LNCAP (cell line): ENCODE measurements around the gene KRTAP17-1.
"Not testable (repeated sequence)": the region's sequence is repeated elsewhere in the genome, so short reads cannot be mapped to it uniquely, and the experiment has no call there.

Experiments used
- TF ChIP-seq, protein P1 (sequence below): fragments of 450-650 bp; IDR thresholded peaks from 2 replicates; pipeline ENCODE4 v1.5.1; 2017; ENCODE audit warnings: mild to moderate bottlenecking

Gene KRTAP17-1

DNA sequence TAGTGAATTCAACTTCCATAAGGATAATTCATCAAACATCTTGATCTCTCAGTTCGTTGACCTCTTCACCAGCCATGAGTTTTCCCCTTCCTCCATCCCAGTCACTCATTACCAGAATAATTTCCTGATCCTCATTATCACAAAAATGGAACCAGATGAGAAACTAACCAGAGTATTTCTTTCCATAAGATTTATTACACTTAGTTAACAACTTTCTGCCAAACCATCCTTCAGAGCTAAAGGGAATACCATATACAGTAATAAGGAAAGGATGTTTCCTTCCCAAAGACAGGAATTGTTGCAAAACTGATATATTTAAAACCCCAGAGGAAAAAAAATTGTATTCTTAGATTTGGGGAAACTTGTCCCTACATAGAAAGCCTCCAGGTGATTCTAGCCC, 21.5 kb downstream of the KRTAP17-1 start:
- TF ChIP-seq, protein P1, sequence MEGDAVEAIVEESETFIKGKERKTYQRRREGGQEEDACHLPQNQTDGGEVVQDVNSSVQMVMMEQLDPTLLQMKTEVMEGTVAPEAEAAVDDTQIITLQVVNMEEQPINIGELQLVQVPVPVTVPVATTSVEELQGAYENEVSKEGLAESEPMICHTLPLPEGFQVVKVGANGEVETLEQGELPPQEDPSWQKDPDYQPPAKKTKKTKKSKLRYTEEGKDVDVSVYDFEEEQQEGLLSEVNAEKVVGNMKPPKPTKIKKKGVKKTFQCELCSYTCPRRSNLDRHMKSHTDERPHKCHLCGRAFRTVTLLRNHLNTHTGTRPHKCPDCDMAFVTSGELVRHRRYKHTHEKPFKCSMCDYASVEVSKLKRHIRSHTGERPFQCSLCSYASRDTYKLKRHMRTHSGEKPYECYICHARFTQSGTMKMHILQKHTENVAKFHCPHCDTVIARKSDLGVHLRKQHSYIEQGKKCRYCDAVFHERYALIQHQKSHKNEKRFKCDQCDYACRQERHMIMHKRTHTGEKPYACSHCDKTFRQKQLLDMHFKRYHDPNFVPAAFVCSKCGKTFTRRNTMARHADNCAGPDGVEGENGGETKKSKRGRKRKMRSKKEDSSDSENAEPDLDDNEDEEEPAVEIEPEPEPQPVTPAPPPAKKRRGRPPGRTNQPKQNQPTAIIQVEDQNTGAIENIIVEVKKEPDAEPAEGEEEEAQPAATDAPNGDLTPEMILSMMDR: no peak

DNA sequence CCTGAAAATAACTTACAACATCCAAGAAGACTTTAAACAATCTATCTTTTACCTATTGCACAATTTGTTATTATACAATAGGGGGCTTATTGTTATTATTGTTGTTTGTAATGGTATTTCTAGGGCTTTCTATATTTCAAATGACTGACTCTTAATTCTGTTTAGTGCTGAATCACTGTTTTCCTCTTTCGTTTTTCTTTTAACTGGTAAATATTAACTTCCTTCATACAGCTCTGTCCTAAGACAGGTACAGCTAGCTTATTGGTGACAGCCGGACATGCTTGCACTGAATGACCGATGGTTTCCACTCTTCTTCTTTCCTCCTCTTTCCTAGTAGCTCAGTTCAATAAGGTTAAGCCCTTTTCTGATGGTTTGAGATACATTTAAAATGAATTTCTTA, 28.5 kb downstream of the KRTAP17-1 start:
- TF ChIP-seq, protein P1: no peak

DNA sequence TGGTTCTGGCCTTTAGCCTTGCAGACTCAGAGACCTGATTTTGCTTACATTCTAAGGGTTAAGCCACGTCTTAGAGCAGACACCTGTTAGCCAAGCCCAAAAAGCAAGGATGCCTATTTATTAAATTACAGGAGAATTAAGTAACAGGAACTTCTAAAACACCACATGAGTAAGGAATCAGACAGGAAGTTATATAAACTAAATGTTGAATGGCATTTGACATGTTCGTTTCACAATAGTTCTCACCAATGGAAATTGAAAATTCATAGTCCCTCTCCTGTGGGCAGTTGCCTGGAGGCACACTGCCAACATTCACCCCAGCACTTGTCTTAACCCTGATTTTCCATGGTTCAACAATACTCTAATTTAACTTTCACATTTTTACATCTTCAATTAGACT, 31.0 kb downstream of the KRTAP17-1 start:
- TF ChIP-seq, protein P1: no peak

DNA sequence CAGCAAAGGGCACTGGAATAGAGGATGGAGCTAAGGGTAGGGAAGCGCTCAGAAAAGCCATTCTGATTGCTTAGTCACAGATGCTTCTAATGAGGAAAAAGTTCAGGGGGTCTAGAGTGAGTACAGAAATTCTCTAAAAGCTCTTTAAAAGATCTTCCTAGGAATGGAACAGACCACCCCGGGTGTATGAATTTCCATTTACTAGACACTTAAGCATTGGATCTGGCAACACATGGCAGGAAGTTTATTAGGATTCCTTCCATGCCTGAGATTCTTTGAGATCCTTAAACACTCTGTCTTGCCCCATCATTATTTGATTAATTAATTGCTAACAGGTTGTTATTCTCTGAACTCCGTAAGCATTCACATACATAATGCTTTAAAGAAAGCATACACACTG, 31.5 kb downstream of the KRTAP17-1 start:
- TF ChIP-seq, protein P1: no peak

DNA sequence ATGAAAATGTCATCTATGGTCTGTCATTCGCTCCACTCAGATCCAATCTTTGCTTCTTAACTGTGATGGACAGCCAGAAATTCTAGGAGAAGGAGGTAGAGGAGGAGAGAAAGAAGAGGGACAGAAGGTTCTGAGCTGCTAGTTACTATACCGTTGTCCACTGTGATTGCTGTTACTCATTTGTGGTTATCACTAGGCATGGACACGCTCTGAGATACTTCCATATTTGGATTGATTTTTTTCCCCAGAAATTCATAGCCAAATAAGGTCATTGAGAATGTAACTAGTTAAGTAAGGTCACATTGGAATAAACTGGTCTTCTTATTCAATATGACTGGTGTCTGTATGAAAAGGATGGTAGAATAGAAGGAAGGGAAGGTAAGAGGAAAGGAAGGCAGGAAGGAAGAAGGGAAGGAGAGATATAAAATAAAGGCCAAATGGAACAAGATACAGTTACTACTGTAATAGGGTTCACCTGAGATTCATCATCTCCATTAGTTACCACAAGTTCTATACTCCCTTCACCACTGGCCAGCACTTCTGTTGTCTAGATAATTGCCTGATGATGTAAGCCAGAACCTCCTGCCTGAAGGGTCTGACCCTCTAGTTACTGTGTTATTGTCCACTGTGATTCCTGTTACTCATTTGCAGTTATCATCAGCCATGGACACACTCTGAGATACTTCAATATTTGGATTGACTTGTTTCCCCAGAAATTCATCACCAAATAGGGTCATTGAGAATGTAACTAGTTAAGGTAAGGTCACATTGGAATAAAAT, 37.1 kb downstream of the KRTAP17-1 start:
- TF ChIP-seq, protein P1: no peak

DNA sequence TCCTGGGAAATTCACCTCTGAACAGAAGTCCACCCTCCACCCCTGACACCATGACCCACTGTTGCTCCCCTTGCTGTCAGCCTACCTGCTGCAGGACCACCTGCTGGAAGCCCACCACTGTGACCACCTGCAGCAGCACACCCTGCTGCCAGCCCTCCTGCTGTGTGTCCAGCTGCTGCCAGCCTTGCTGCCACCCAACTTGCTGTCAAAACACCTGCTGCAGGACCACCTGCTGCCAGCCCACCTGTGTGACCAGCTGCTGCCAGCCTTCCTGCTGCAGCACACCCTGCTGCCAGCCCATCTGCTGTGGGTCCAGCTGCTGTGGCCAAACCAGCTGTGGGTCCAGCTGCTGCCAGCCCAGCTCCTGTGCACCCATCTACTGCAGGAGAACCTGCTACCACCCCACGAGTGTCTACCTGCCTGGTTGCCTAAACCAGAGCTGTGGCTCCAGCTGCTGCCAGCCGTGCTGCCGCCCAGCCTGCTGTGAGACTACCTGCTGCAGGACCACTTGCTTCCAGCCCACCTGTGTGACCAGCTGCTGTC, 39.8 kb downstream of the KRTAP17-1 start, which contains the start of gene KRTAP9-7:
Gene KRTAP9-7 (plus strand): TSS at position 51 of the 543 bp plus-strand sequence. CDS start 0 bp downstream, at position 51.
- TF ChIP-seq, protein P1: not testable (repeated sequence)

DNA sequence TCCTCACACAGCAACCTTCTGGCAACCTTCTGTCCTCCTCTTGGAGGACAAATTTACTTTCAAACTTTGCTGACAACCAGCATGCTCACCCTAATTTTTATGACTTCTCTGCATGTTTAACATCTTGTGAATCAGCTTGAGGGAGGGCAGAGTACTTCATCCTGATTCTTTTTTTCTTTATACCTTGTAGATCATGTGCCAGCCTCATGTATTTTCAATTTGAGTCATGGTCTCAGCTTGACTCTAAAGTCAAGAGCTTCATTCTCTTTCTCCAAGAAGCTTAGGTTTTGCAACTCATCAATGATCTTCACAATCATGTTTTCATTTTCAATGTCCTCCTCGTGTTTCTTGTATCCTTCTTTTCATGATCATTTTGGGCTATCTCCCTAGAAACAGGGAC, 43.7 kb downstream of the KRTAP17-1 start:
- TF ChIP-seq, protein P1: no peak
